Ishikawa (cell line): ENCODE results near the gene KRT79.
A peak's percentile ranks its signal among the peaks of the same experiment; 100 is the strongest.

Experiments used
- CEBPB ChIP-seq: IDR thresholded peaks from 2 replicates; pipeline ENCODE4 v1.6.1; 2012
- CREB1 ChIP-seq: IDR thresholded peaks from 2 replicates; pipeline ENCODE4 v1.6.1; 2012; ENCODE audit warnings: low read depth
- EGR1 ChIP-seq: IDR thresholded peaks from 2 replicates; pipeline ENCODE4 v1.6.1; 2012
- EP300 ChIP-seq: IDR thresholded peaks from 2 replicates; pipeline ENCODE4 v1.6.1; 2012; ENCODE audit warnings: borderline replicate concordance
- FOXM1 ChIP-seq: IDR thresholded peaks from 2 replicates; pipeline ENCODE4 v1.6.1; 2012; ENCODE audit warnings: low read depth, borderline replicate concordance
- MAX ChIP-seq: IDR thresholded peaks from 2 replicates; pipeline ENCODE4 v1.6.1; 2012
- NFIC ChIP-seq: IDR thresholded peaks from 2 replicates; pipeline ENCODE4 v1.6.1; 2012
- RAD21 ChIP-seq: IDR thresholded peaks from 2 replicates; pipeline ENCODE4 v1.6.1; 2012; ENCODE audit warnings: low read depth
- REST ChIP-seq: IDR thresholded peaks from 2 replicates; pipeline ENCODE4 v1.6.1; 2012; ENCODE audit warnings: low read depth, mild to moderate bottlenecking
- TAF1 ChIP-seq: IDR thresholded peaks from 2 replicates; pipeline ENCODE4 v1.6.1; 2012; ENCODE audit warnings: low read depth, mild to moderate bottlenecking
- TCF12 ChIP-seq: IDR thresholded peaks from 2 replicates; pipeline ENCODE4 v1.6.1; 2012; ENCODE audit warnings: low read depth
- TEAD4 ChIP-seq: IDR thresholded peaks from 2 replicates; pipeline ENCODE4 v1.6.1; 2012
- USF1 ChIP-seq: IDR thresholded peaks from 2 replicates; pipeline ENCODE4 v1.6.1; 2012
- YY1 ChIP-seq: IDR thresholded peaks from 2 replicates; pipeline ENCODE4 v1.6.1; 2012; ENCODE audit warnings: low read depth
- ZBTB7A ChIP-seq: IDR thresholded peaks from 2 replicates; pipeline ENCODE4 v1.6.1; 2012; ENCODE audit warnings: low read depth

Gene KRT79

GRCh38 chr12:52876372-52876771 lies 42.3 kb upstream of the KRT79 start:
- TF ChIP-seq EP300 (peak; percentile 69), CEBPB (no peak), CREB1 (no peak), YY1 (peak; percentile 72), MAX (peak; percentile 40), TCF12 (peak; percentile 43; the same call in 1 of the 2 replicates), NFIC (peak; percentile 66)

GRCh38 chr12:52874573-52875435 lies 40.7 kb upstream of the KRT79 start:
- no peak for TF ChIP-seq TEAD4
- TF ChIP-seq YY1 = no peak
- no peak for TF ChIP-seq CREB1
- TF ChIP-seq CEBPB = no peak
- no peak for TF ChIP-seq MAX

GRCh38 chr12:52873832-52874572 lies 39.9 kb upstream of the KRT79 start:
- TF ChIP-seq TCF12 (peak; percentile 65), TAF1 (peak; percentile 3; the same call in 1 of the 2 replicates), FOXM1 (peak; percentile 60), TEAD4 (peak; percentile 71), NFIC (peak; percentile 89), EGR1 (peak; percentile 37), MAX (no peak; the same call in none of the 2 replicates), EP300 (peak; percentile 84), REST (no peak), ZBTB7A (peak; percentile 99), YY1 (no peak)

GRCh38 chr12:52873513-52873831 lies 39.4 kb upstream of the KRT79 start:
- TF ChIP-seq TCF12 = no peak
- TF ChIP-seq RAD21 = no peak
- TF ChIP-seq TEAD4 = no peak
- TF ChIP-seq REST = no peak
- TF ChIP-seq CEBPB = no peak
- no peak for TF ChIP-seq FOXM1
- no peak for TF ChIP-seq NFIC

- TF ChIP-seq NFIC (no peak), EP300 (no peak), ZBTB7A (0 out of 2 replicates have a peak, but pooled peaks have one; percentile 58)
Observed at GRCh38 chr12:52872644-52873389, 38.7 kb upstream of the KRT79 start.

GRCh38 chr12:52871291-52872039 lies 37.4 kb upstream of the KRT79 start:
- TF ChIP-seq EP300 = peak; percentile 78
- no peak for TF ChIP-seq EGR1
- TF ChIP-seq MAX = peak; percentile 74
- TF ChIP-seq TCF12 = peak; percentile 87
- peak; percentile 60; the same call in 1 of the 2 replicates for TF ChIP-seq ZBTB7A
- TF ChIP-seq REST = no peak
- TF ChIP-seq CEBPB = peak; percentile 43; the same call in 1 of the 2 replicates
- no peak for TF ChIP-seq YY1
- peak; percentile 94 for TF ChIP-seq TEAD4
- TF ChIP-seq USF1 = no peak
- TF ChIP-seq FOXM1 = peak; percentile 64; the same call in 1 of the 2 replicates
- no peak for TF ChIP-seq TAF1
- peak; percentile 87 for TF ChIP-seq NFIC
- peak; percentile 31; the same call in 1 of the 2 replicates for TF ChIP-seq CREB1
- peak; percentile 7; the same call in 1 of the 2 replicates for TF ChIP-seq RAD21
